ENCODE results near the gene GAB4.

Gene GAB4

GRCh38 chr22:16975155-16975885 is 32.7 kb downstream of the GAB4 start:
- no peak for DNase-seq

GRCh38 chr22:16974298-16975084 is 33.5 kb downstream of the GAB4 start:
- peak; percentile 56 for DNase-seq

GRCh38 chr22:16973591-16974297 is 34.3 kb downstream of the GAB4 start:
- no peak for DNase-seq

- no peak for DNase-seq
Observed at GRCh38 chr22:16972311-16972710, 35.7 kb downstream of the GAB4 start.

GRCh38 chr22:16970446-16970845 is 37.6 kb downstream of the GAB4 start:
- DNase-seq, result no peak

- no peak for DNase-seq
Observed at GRCh38 chr22:16969508-16970327, 38.3 kb downstream of the GAB4 start.

GRCh38 chr22:16968218-16968595 is 39.8 kb downstream of the GAB4 start:
- no peak for DNase-seq

GRCh38 chr22:16967453-16968217 is 40.4 kb downstream of the GAB4 start:
- DNase-seq, result no peak

GRCh38 chr22:16966251-16966650 is 41.8 kb downstream of the GAB4 start:
- no peak for DNase-seq

- DNase-seq, result no peak
Observed at GRCh38 chr22:16965560-16965959, 42.5 kb downstream of the GAB4 start.

GRCh38 chr22:16965083-16965482 is 42.9 kb downstream of the GAB4 start:
- DNase-seq, result no peak

GRCh38 chr22:16964366-16964765 is 43.7 kb downstream of the GAB4 start:
- DNase-seq, result no peak

GRCh38 chr22:16963189-16963945 is 44.7 kb downstream of the GAB4 start:
- DNase-seq, result no peak

GRCh38 chr22:16962501-16962900 is 45.5 kb downstream of the GAB4 start:
- DNase-seq, result no peak

GRCh38 chr22:16961477-16962186 is 46.4 kb downstream of the GAB4 start:
- no peak for DNase-seq

GRCh38 chr22:16960884-16961249 is 47.2 kb downstream of the GAB4 start:
- no peak for DNase-seq

- DNase-seq, result no peak
Observed at GRCh38 chr22:16960220-16960883, 47.7 kb downstream of the GAB4 start.

- no peak for DNase-seq
Observed at GRCh38 chr22:16959345-16959930, 48.6 kb downstream of the GAB4 start.

- DNase-seq, result no peak
Observed at GRCh38 chr22:16958475-16958874, 49.5 kb downstream of the GAB4 start.

GRCh38 chr22:16957781-16958180 is 50.2 kb downstream of the GAB4 start:
- no peak for DNase-seq
